ENCODE data around the gene BCAS4.
"Not testable (repeated sequence)": the region's sequence is repeated elsewhere in the genome, so short reads cannot be mapped to it uniquely, and the experiment has no call there.

DNA sequence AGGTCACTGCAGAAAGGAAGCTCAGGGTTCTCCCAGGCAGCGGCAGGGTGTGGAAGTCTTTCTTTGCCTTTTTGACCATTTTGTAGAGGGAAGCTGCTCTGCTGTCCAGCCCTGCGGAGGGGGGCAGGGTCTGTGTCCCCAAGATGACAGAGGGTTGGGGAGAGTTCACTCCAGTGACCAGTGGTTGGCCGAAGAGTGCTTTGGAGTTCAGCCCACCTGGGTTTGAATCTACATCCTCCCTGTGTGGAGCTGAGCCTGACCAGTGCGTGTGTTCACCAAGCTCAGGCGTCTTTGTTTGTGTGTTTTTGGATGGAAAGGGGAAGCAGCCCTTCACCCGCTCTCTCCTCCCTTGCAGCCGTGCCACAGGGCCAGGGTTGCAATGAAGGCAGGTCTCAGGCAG, 25.9 kb upstream of the BCAS4 start:
- TF ChIP-seq, protein P1, sequence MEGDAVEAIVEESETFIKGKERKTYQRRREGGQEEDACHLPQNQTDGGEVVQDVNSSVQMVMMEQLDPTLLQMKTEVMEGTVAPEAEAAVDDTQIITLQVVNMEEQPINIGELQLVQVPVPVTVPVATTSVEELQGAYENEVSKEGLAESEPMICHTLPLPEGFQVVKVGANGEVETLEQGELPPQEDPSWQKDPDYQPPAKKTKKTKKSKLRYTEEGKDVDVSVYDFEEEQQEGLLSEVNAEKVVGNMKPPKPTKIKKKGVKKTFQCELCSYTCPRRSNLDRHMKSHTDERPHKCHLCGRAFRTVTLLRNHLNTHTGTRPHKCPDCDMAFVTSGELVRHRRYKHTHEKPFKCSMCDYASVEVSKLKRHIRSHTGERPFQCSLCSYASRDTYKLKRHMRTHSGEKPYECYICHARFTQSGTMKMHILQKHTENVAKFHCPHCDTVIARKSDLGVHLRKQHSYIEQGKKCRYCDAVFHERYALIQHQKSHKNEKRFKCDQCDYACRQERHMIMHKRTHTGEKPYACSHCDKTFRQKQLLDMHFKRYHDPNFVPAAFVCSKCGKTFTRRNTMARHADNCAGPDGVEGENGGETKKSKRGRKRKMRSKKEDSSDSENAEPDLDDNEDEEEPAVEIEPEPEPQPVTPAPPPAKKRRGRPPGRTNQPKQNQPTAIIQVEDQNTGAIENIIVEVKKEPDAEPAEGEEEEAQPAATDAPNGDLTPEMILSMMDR (conservative IDR thresholded peaks at IDR 0.05 in 1 of 2, IDR thresholded peaks at IDR 0.05 in 1 of 2; ENCODE audit: extremely low read depth in 1 of 2, insufficient read depth in 1 of 2, low read depth in 1 of 2, low read length in 2 of 2), result not testable (repeated sequence)
- TF ChIP-seq EZH2 (IDR thresholded peaks at IDR 0.05; ENCODE audit: borderline replicate concordance, low read length), result not testable (repeated sequence)
